MM.1S (cell line): Measurements from ENCODE around the gene CHAF1B.
"Not testable (repeated sequence)": the region's sequence is repeated elsewhere in the genome, so short reads cannot be mapped to it uniquely, and the experiment has no call there.

ENCODE experiments used
- DNase-seq: peaks from one replicate; pipeline ENCODE4 v3.0.0-alpha.2; 2015
- H2AFZ ChIP-seq: fragments of 300-600 bp; sonication (generic); 2 replicates; pipeline ENCODE4 v1.6.0; 2016; ENCODE audit warnings: antibody characterized with exemption, low read length
- H3F3A ChIP-seq: fragments of 300-600 bp; sonication (generic); 2 replicates; pipeline ENCODE4 v1.6.1; 2016; ENCODE audit warnings: mild to moderate bottlenecking, antibody characterized with exemption, low read length, moderate library complexity, mixed read lengths; ENCODE audit not compliant: insufficient read depth
- H3K27ac ChIP-seq: fragments of 300-600 bp; sonication (generic); 2 replicates; pipeline ENCODE4 v1.5.1; 2016; ENCODE audit warnings: mild to moderate bottlenecking, low read length
- H3K27me3 ChIP-seq: fragments of 300-600 bp; sonication (generic); replicated peaks from 2 replicates; pipeline ENCODE4 v1.6.0; 2016; ENCODE audit warnings: low read length; ENCODE audit not compliant: insufficient read depth
- H3K36me3 ChIP-seq: fragments of 300-600 bp; sonication (generic); replicated peaks from 2 replicates; pipeline ENCODE4 v1.6.1; 2016; ENCODE audit warnings: mild to moderate bottlenecking, low read length, mixed read lengths; ENCODE audit not compliant: insufficient read depth
- H3K4me1 ChIP-seq: fragments of 300-600 bp; sonication (generic); 2 replicates; pipeline ENCODE4 v1.6.1; 2016; ENCODE audit warnings: low read length, mixed read lengths
- H3K4me2 ChIP-seq: fragments of 300-600 bp; sonication (generic); 2 replicates; pipeline ENCODE4 v1.6.0; 2016; ENCODE audit warnings: low read depth, low read length
- H3K4me3 ChIP-seq: fragments of 300-600 bp; sonication (generic); 2 replicates; pipeline ENCODE4 v1.5.1; 2016; ENCODE audit warnings: low read length, mixed read lengths
- H3K79me2 ChIP-seq: fragments of 300-600 bp; sonication (generic); 2 replicates; pipeline ENCODE4 v1.6.1; 2016; ENCODE audit warnings: mixed run types, low read length, mixed read lengths
- H3K9ac ChIP-seq: fragments of 300-600 bp; sonication (generic); 2 replicates; pipeline ENCODE4 v1.6.1; 2016; ENCODE audit warnings: low read length, mixed read lengths
- H3K9me2 ChIP-seq: fragments of 300-600 bp; sonication (generic); replicated peaks from 2 replicates; pipeline ENCODE4 v1.6.1; 2016; ENCODE audit warnings: mild to moderate bottlenecking, low read length, mixed read lengths; ENCODE audit not compliant: insufficient read depth
- H3K9me3 ChIP-seq: fragments of 300-600 bp; sonication (generic); replicated peaks from 2 replicates; pipeline ENCODE4 v1.6.1; 2016; ENCODE audit warnings: mild to moderate bottlenecking, low read length, mixed read lengths; ENCODE audit not compliant: insufficient read depth
- H4K20me1 ChIP-seq: fragments of 300-600 bp; sonication (generic); 2 replicates; pipeline ENCODE4 v1.6.1; 2016; ENCODE audit warnings: mild to moderate bottlenecking, low read length, moderate library complexity, mixed read lengths; ENCODE audit not compliant: insufficient read depth
- CTCF ChIP-seq: fragments of 300-600 bp; sonication (generic); IDR thresholded peaks from 2 replicates; pipeline ENCODE4 v1.5.1; 2016; ENCODE audit warnings: antibody characterized with exemption, low read length, mixed read lengths
- EZH2 ChIP-seq: fragments of 300-600 bp; sonication (generic); optimal IDR thresholded peaks from 2 replicates; pipeline ENCODE3; 2017; ENCODE audit warnings: low read depth, mild to moderate bottlenecking, antibody characterized with exemption, low read length, mixed read lengths
- EZH2phosphoT487 ChIP-seq: fragments of 300-600 bp; sonication (generic); IDR thresholded peaks from 2 replicates; pipeline ENCODE4 v1.6.1; 2018; ENCODE audit warnings: antibody characterized with exemption, low read length

The CHAF1B gene

GRCh38 chr21:36375994-36376393, 9.2 kb upstream of the CHAF1B start:
- Histone ChIP-seq H3K9me2 (no peaks in the 10 kb centered on the region), H3K36me3 (0 out of 2 replicates have a peak, but pooled peaks cover 5% of the 10 kb centered on the region), H3K27me3 (no peaks in the 10 kb centered on the region)

GRCh38 chr21:36377391-36377842, 7.8 kb upstream of the CHAF1B start:
- 0 out of 2 replicates have a peak, but pooled peaks cover 2% of the 10 kb centered on the region for H3K36me3 ChIP-seq
- H3K27ac ChIP-seq, result no peak overlapping the region
- no peaks in the 10 kb centered on the region for H4K20me1 ChIP-seq
- DNase-seq, result no peak
- H3K27me3 ChIP-seq, result no peaks in the 10 kb centered on the region
- no peaks in the 10 kb centered on the region for H3K9me2 ChIP-seq
- TF ChIP-seq EZH2, result no peak
- no peak for TF ChIP-seq EZH2phosphoT487
- no peak for TF ChIP-seq CTCF
- no peaks in the 10 kb centered on the region for H3K4me1 ChIP-seq
- no peak overlapping the region for H3K4me2 ChIP-seq
- H3K9me3 ChIP-seq, result no peaks in the 10 kb centered on the region
- H2AFZ ChIP-seq, result no peak overlapping the region
- H3F3A ChIP-seq, result no peaks in the 10 kb centered on the region
- H3K9ac ChIP-seq, result no peak overlapping the region
- no peaks in the 10 kb centered on the region for H3K79me2 ChIP-seq
- H3K4me3 ChIP-seq, result no peak overlapping the region

More at GRCh38 chr21:36375994-36376393, 9.2 kb upstream of the CHAF1B start:
- Histone ChIP-seq H3F3A (no peaks in the 10 kb centered on the region), H3K4me1 (no peaks in the 10 kb centered on the region), H3K9me3 (no peaks in the 10 kb centered on the region), H3K79me2 (no peaks in the 10 kb centered on the region), H3K9ac (no peak overlapping the region), H3K4me2 (no peak overlapping the region), H3K27ac (no peak overlapping the region), H4K20me1 (no peaks in the 10 kb centered on the region), H3K4me3 (no peak overlapping the region), H2AFZ (no peak overlapping the region)
- no peak for DNase-seq
- no peak for TF ChIP-seq EZH2phosphoT487

GRCh38 chr21:36379251-36379650, 5.9 kb upstream of the CHAF1B start:
- Histone ChIP-seq H3K36me3 (no peaks in the 10 kb centered on the region), H3K4me1 (no peaks in the 10 kb centered on the region), H3F3A (no peaks in the 10 kb centered on the region), H3K9ac (no peak overlapping the region), H3K4me3 (no peak overlapping the region), H3K4me2 (no peak overlapping the region), H3K9me2 (no peaks in the 10 kb centered on the region), H2AFZ (no peak overlapping the region), H3K27ac (no peak overlapping the region), H3K9me3 (no peaks in the 10 kb centered on the region), H4K20me1 (no peaks in the 10 kb centered on the region), H3K79me2 (no peaks in the 10 kb centered on the region), H3K27me3 (no peaks in the 10 kb centered on the region)
- TF ChIP-seq CTCF (no peak), EZH2phosphoT487 (no peak), EZH2 (no peak)
- DNase-seq, result no peak

DNA sequence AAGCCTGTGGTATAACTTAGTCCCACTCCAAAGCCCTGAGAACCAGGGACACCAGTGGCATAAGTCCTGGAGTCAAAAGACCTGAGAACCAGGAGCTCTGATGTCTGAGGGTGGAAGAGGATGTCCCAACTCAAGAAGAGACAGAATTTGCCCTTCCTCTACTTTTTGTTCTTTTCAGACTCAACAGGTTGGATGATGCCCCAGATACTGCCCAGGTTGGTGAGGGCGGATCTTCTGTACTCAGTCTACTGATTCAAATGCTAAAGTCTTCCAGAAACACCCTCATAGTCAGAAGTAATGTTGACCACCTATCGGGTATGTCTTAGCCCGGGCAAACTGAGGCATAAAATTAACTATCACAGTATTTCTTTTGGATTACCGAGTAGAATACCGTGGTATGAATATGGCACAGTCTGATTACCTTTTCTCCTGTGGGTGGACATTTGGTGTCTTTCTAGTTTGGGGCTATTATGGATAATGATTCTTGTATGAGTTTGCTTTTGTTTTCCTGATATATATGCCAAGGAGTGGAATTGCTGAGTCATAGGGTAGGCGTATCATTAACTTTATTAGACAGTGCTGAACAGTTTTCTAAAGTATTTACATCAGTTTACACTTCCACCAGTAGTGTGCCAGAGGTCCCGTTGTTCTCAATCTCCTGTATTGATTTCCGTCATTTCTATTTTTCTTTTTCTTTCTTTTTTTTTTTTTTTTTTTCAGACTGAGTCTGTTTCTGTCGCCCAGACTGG, 3.2 kb upstream of the CHAF1B start:
- Histone ChIP-seq H3F3A (no peaks in the 10 kb centered on the region), H3K27ac (no peak overlapping the region), H3K4me2 (no peak overlapping the region), H3K9me2 (no peaks in the 10 kb centered on the region), H3K9me3 (no peaks in the 10 kb centered on the region), H3K9ac (no peak overlapping the region), H2AFZ (no peak overlapping the region), H3K27me3 (no peaks in the 10 kb centered on the region), H3K4me1 (peaks cover 5% of the 10 kb centered on the region; the same call in 1 of the 2 replicates), H4K20me1 (no peaks in the 10 kb centered on the region), H3K36me3 (no peaks in the 10 kb centered on the region), H3K79me2 (peaks cover 11% of the 10 kb centered on the region), H3K4me3 (no peak overlapping the region)
- TF ChIP-seq EZH2 (no peak), CTCF (no peak), EZH2phosphoT487 (no peak)
- DNase-seq, result no peak

- DNase-seq, H3K36me3 ChIP-seq, H3K4me3 ChIP-seq, H3K27ac ChIP-seq, H3K9me3 ChIP-seq, H3K9me2 ChIP-seq, H3K27me3 ChIP-seq, H3K4me2 ChIP-seq, H3F3A ChIP-seq, H4K20me1 ChIP-seq, H2AFZ ChIP-seq, H3K9ac ChIP-seq, H3K4me1 ChIP-seq: not testable (repeated sequence)
- H3K79me2 ChIP-seq, result peaks cover 11% of the 10 kb centered on the region
These were observed 2.5 kb upstream of the CHAF1B start for GRCh38 chr21:36382722-36383121.
